Lower lobe of right lung (tissue), 2 donors: Measurements from ENCODE around the gene STOM. TPM values are rescaled to one million over a fixed set of nuclear protein-coding genes. Genes with fewer than 3 reads are reported as not detected.

Experiments
- ATAC-seq, 2 donors: fragments of 200-7000 bp; cut with Tn5 transposase; one replicate each; pipeline ENCODE4 v1.9.1; 2020 to 2022; ENCODE audit warnings: mild to moderate bottlenecking in 2 of 2, moderate library complexity in 2 of 2
- DNase-seq: peaks from one replicate; pipeline ENCODE4 v3.0.0-alpha.2; 2020
- H3K27ac ChIP-seq: fragments of 200-600 bp; one replicate; pipeline ENCODE4 v1.8.0; 2022
- H3K27me3 ChIP-seq: fragments of 200-600 bp; one replicate; pipeline ENCODE4 v1.8.0; 2022; ENCODE audit warnings: low read depth
- H3K36me3 ChIP-seq: fragments of 200-600 bp; one replicate; pipeline ENCODE4 v1.8.0; 2022; ENCODE audit warnings: mild to moderate bottlenecking
- H3K4me1 ChIP-seq: fragments of 200-600 bp; one replicate; pipeline ENCODE4 v1.8.0; 2022
- H3K4me3 ChIP-seq: fragments of 200-600 bp; one replicate; pipeline ENCODE4 v1.8.0; 2022; ENCODE audit warnings: mild to moderate bottlenecking
- H3K9me3 ChIP-seq: fragments of 200-600 bp; one replicate; pipeline ENCODE4 v1.8.0; 2022
- intact Hi-C: fragments of 100-400 bp; cut with DNase I; formaldehyde crosslinking; loops from one replicate; pipeline ENCODE4 v1.11.0; 2022
- total RNA-seq: library from RNA; stranded (reverse); fragmentation: NEBNext Ultra II Directional; extraction: Animal tissue kit (Norgen Biotek cat#: 25700); gene quantifications from one replicate; pipeline ENCODE4 v1.2.1, GENCODE V29; 2021
- TF ChIP-seq, protein P1 (sequence below): fragments of 200-600 bp; IDR thresholded peaks from one replicate; pipeline ENCODE4 v1.8.0; 2022; ENCODE audit warnings: antibody characterized with exemption, mild to moderate bottlenecking
- donor health status: DM: no; HTN: yes; CAD: no; lungs with severe emphysema.

The STOM gene
- total RNA-seq, 1 donor from 2014 or later: 479 TPM

DNA sequence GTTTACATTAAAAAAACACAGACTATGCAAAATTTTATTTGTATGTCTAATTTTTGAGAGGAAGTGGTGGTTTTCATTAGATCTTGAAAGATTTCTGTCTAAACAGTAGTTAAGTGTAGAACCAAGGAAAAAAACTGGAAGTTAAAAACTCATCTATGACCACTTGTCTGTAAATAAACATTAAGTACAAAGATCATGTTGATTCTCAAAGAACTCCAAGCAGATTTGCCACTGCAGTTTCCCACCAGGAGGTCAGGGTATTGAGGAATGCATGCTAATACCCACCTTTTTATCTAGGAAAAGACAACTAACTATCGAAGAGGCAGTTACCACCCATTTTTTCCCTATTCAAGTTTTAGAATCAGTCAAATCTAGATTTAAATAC, 1.9 kb downstream of the STOM start:
- intact Hi-C loops: no loop called here
- Histone ChIP-seq H3K27me3 (no peaks in the 10 kb centered on the region), H3K36me3 (peaks cover 4% of the 10 kb centered on the region), H3K4me3 (peak overlapping the region; percentile 84), H3K4me1 (peaks cover 83% of the 10 kb centered on the region), H3K27ac (peak overlapping the region; percentile 93), H3K9me3 (no peaks in the 10 kb centered on the region)
- DNase-seq (no peak), ATAC-seq (no peak)
- TF ChIP-seq, protein P1, sequence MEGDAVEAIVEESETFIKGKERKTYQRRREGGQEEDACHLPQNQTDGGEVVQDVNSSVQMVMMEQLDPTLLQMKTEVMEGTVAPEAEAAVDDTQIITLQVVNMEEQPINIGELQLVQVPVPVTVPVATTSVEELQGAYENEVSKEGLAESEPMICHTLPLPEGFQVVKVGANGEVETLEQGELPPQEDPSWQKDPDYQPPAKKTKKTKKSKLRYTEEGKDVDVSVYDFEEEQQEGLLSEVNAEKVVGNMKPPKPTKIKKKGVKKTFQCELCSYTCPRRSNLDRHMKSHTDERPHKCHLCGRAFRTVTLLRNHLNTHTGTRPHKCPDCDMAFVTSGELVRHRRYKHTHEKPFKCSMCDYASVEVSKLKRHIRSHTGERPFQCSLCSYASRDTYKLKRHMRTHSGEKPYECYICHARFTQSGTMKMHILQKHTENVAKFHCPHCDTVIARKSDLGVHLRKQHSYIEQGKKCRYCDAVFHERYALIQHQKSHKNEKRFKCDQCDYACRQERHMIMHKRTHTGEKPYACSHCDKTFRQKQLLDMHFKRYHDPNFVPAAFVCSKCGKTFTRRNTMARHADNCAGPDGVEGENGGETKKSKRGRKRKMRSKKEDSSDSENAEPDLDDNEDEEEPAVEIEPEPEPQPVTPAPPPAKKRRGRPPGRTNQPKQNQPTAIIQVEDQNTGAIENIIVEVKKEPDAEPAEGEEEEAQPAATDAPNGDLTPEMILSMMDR: no peak

DNA sequence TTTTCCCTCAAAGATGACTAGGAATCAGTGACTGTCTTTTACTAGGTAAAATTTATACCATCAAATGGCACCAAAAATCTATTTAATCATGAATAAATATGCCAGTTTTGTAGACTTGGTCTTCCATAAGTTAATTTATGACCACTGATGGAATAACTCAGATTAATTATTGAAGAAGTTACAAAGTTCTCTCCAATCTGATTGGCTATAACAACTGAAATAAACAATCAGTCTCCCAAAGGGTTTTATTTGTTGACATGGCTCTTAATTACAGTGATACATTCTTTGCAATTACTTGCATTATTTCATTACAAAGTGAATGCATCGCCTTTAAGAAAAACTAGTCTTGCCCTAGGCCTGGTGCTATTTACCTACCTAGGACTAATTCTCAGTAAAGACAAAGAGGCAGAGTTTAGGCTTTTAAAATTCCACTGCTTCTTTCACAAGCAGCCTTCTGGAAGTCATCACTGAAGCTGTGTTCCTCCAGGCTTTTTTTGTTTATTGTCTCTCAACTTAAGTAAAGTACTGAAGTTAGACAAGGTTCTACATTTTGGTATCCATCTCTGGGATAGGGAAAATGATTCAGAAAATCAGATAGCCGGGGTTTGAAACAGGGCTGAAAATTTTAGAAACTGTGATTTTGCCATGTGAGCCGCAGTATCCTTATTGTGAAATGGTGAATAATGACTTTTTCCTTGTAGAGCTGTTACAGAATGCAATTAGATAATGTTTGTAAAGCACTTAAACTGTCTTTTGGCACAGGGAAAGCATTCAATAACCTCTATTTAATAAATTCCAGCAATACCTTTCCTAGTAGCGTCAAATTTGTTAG, 2.5 kb downstream of the STOM start:
- DNase-seq (no peak), ATAC-seq (no peak)
- intact Hi-C loops: no loop called here
- TF ChIP-seq, protein P1: no peak
- peak overlapping the region; percentile 84 for H3K4me3 ChIP-seq
- peak overlapping the region; percentile 93 for H3K27ac ChIP-seq
- peaks cover 4% of the 10 kb centered on the region for H3K36me3 ChIP-seq
- peaks cover 83% of the 10 kb centered on the region for H3K4me1 ChIP-seq
- no peaks in the 10 kb centered on the region for H3K27me3 ChIP-seq
- H3K9me3 ChIP-seq: no peaks in the 10 kb centered on the region

GRCh38 chr9:121366611-121367192, 3.3 kb downstream of the STOM start:
- intact Hi-C loops: no loop called here
- H3K27me3 ChIP-seq: no peaks in the 10 kb centered on the region
- no peaks in the 10 kb centered on the region for H3K9me3 ChIP-seq
- H3K4me1 ChIP-seq: peaks cover 83% of the 10 kb centered on the region
- TF ChIP-seq, protein P1: no peak
- DNase-seq (no peak), ATAC-seq (no peak)
- H3K4me3 ChIP-seq: peak overlapping the region; percentile 84
- peaks cover 4% of the 10 kb centered on the region for H3K36me3 ChIP-seq
- peak overlapping the region; percentile 93 for H3K27ac ChIP-seq

- H3K27ac ChIP-seq: peak overlapping the region; percentile 70
- peak overlapping the region; percentile 84 for H3K4me3 ChIP-seq
- no peaks in the 10 kb centered on the region for H3K9me3 ChIP-seq
- DNase-seq (no peak), ATAC-seq (no peak)
- H3K36me3 ChIP-seq: peaks cover 4% of the 10 kb centered on the region
- H3K4me1 ChIP-seq: peaks cover 83% of the 10 kb centered on the region
- TF ChIP-seq, protein P1: no peak
- intact Hi-C loops: no loop called here
- no peaks in the 10 kb centered on the region for H3K27me3 ChIP-seq
Observed at GRCh38 chr9:121365564-121365963, 4.5 kb downstream of the STOM start.

DNA sequence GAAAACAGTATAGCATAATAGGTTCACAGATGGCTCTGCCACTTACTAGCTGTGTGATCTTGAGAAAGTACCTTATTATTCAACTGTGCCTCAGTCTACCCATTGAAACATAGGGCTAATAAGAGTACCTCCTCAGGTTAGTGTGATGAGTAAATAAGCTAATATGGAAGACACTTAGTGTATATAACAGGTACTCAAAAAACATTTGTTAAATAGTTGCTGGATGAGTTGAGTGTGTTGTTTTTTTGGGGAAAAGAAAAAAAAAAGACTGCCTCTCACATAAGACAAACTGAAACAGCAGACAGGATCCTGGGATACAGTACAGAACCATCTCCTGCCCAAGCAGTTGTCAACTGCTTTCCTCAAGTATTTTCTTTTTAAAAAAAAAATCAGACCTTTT, 5.2 kb downstream of the STOM start:
- DNase-seq: no peak
- H3K27me3 ChIP-seq: no peaks in the 10 kb centered on the region
- peak overlapping the region; percentile 70 for H3K27ac ChIP-seq
- no peaks in the 10 kb centered on the region for H3K9me3 ChIP-seq
- intact Hi-C loops: no loop called here
- peak overlapping the region; percentile 27 for H3K4me3 ChIP-seq
- ATAC-seq: no peak
- H3K36me3 ChIP-seq: peaks cover 4% of the 10 kb centered on the region
- TF ChIP-seq, protein P1: no peak
- peaks cover 88% of the 10 kb centered on the region for H3K4me1 ChIP-seq
